ENCODE results near the gene TNIK. TPM values are rescaled to one million over a fixed set of nuclear protein-coding genes. Genes with fewer than 3 reads are reported as not detected.
"Not testable (repeated sequence)": the region's sequence is repeated elsewhere in the genome, so short reads cannot be mapped to it uniquely, and the experiment has no call there.

The TNIK gene
- total RNA-seq, 1 experiment from 2014 or later, result 14.8 TPM

GRCh38 chr3:171132873-171133272, 327.3 kb downstream of the TNIK start:
- Histone ChIP-seq H3K27ac (no peak overlapping the region), H3K9me3 (replicated peaks) (no peaks in the 10 kb centered on the region), H3K4me1 (no peaks in the 10 kb centered on the region), H3K27me3 (no peaks in the 10 kb centered on the region), H3K4me3 (no peak overlapping the region), H3K36me3 (no peaks in the 10 kb centered on the region)
- no peak for DNase-seq

- no peaks in the 10 kb centered on the region for H3K36me3 ChIP-seq
- no peaks in the 10 kb centered on the region for H3K4me1 ChIP-seq
- no peak overlapping the region; the same call in 1 of the 2 replicates for H3K27ac ChIP-seq
- H3K27me3 ChIP-seq, result no peaks in the 10 kb centered on the region
- H3K9me3 ChIP-seq (replicated peaks), result no peaks in the 10 kb centered on the region
- peak in 1 of 2 experiments; percentile 6 for DNase-seq
- no peak overlapping the region for H3K4me3 ChIP-seq
These were observed 330.4 kb downstream of the TNIK start for GRCh38 chr3:171129827-171130226.

DNA sequence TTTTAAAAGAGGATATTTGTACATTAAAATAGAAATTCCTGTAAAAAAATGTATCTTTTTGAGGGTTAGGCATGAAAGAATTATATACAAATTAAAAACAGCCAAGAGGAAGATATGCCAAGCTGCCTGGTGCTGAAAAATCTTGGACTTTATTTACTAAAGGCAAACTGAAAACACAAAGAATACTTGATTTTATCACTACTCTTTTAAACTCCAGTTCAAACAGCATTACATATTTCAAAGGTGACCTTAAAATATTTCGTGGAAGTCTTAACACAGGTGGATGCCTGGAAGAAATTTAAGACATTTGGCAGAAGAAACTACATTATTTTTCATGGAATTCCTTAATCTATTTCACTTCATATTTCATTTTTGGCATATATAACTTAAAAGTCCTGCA, 332.6 kb downstream of the TNIK start:
- no peak overlapping the region for H3K4me3 ChIP-seq
- DNase-seq, result no peak
- no peak overlapping the region for H3K27ac ChIP-seq
- H3K4me1 ChIP-seq, result no peaks in the 10 kb centered on the region
- H3K36me3 ChIP-seq, result peaks cover 3% of the 10 kb centered on the region; the same call in 1 of the 2 replicates
- H3K9me3 ChIP-seq (replicated peaks), result no peaks in the 10 kb centered on the region
- H3K27me3 ChIP-seq, result no peaks in the 10 kb centered on the region

- H3K4me3 ChIP-seq, result no peak overlapping the region
- no peak for DNase-seq
- peaks cover 3% of the 10 kb centered on the region; the same call in 1 of the 2 replicates for H3K36me3 ChIP-seq
These were observed 333.6 kb downstream of the TNIK start for GRCh38 chr3:171126478-171127209.

DNA sequence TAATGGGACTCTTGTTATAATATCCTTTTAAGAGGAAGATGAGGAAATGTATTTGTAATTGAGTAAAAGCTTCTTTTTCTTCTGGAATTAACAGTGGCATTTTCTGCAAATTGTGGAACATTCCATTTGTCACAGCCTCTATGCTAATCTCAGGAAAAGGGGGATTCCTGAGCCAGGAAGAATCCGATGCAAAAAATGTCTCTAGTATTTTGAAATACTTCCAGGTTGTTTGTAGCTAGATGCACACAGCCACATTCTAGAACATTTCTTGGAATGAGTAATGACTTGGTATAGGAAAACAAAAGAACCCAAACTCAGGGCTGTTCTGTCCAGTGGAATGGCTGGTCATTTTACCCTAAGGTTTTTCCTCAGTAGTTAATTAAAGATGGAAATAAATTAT, 335.2 kb downstream of the TNIK start:
- Histone ChIP-seq H3K4me1 (no peaks in the 10 kb centered on the region), H3K4me3 (no peak overlapping the region), H3K36me3 (peaks cover 3% of the 10 kb centered on the region; the same call in 1 of the 2 replicates), H3K27ac (no peak overlapping the region), H3K27me3 (no peaks in the 10 kb centered on the region), H3K9me3 (replicated peaks) (no peaks in the 10 kb centered on the region)
- no peak for DNase-seq

More at GRCh38 chr3:171126478-171127209, 333.6 kb downstream of the TNIK start:
- H3K27ac ChIP-seq, result no peak overlapping the region
- no peaks in the 10 kb centered on the region for H3K27me3 ChIP-seq
- no peaks in the 10 kb centered on the region for H3K9me3 ChIP-seq (replicated peaks)
- H3K4me1 ChIP-seq, result no peaks in the 10 kb centered on the region

DNA sequence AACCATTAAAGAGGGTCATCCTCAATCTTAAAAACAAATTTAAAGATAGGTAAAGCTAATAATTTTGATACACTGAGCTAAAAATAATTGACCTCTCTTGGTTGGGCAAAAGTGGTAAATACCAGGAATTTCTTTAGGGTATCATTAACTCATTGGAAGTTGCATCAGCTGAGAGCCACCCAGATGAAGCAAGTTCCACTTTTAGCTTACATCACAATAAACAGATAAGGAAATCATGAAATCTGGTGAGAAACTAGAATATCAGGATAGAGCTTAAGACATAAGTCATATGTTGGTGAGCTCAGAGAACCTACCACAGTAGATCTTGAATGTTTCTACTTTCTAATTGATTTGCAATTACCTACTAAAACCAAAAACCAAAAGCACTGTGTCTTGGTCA, 336.3 kb downstream of the TNIK start:
- H3K4me3 ChIP-seq, result no peak overlapping the region
- DNase-seq, result no peak
- no peaks in the 10 kb centered on the region for H3K4me1 ChIP-seq
- no peaks in the 10 kb centered on the region for H3K9me3 ChIP-seq (replicated peaks)
- no peaks in the 10 kb centered on the region for H3K27me3 ChIP-seq
- no peak overlapping the region for H3K27ac ChIP-seq
- H3K36me3 ChIP-seq, result peaks cover 3% of the 10 kb centered on the region; the same call in 1 of the 2 replicates

DNA sequence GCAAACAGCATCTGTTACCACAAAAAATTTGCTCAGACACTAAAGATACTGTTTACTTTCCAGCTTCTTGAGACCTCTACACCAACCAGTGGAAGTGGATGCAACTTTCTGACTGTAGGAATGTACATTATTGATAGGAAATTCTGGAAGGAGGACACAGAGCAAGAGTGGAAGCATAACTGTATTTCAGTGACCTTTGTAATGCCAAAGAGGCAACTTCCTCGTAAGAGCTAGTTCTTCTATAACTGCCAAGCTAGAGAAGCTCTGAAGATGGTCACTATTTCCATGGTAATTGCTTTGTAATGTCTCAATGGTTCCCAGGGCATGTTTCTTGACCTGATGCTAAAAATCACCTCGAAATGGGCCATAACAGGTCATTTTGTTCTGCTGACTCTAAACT, 337.3 kb downstream of the TNIK start:
- Histone ChIP-seq H3K4me3 (no peak overlapping the region), H3K9me3 (replicated peaks) (no peaks in the 10 kb centered on the region)
- no peak for DNase-seq

DNA sequence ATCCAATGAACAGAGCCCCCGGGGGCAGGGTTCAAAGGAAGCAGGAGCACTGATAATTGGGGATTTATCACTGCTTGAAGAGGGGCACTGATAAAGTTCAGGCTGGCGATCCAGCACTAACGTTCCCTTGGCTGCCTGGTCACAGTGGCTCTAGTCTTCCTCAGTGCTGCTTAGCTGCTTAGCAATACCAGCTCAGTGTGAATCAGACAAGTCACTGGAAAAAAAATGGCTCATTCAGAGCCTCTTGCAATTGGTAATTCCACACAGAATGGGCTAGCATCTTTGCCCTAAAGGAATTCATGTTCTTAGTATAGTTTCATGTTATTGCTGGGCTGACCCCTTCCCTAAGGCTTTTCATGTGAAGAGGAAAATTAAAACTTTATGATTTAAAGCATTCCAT, 338.0 kb downstream of the TNIK start:
- Histone ChIP-seq H3K4me1 (no peaks in the 10 kb centered on the region), H3K4me3 (no peak overlapping the region), H3K27me3 (no peaks in the 10 kb centered on the region), H3K36me3 (peaks cover 3% of the 10 kb centered on the region; the same call in 1 of the 2 replicates), H3K9me3 (replicated peaks) (no peaks in the 10 kb centered on the region), H3K27ac (no peak overlapping the region)
- DNase-seq, result no peak

More for the DNA sequence above, 337.3 kb downstream of the TNIK start:
- no peak overlapping the region for H3K27ac ChIP-seq
- no peaks in the 10 kb centered on the region for H3K27me3 ChIP-seq
- peaks cover 3% of the 10 kb centered on the region; the same call in 1 of the 2 replicates for H3K36me3 ChIP-seq
- H3K4me1 ChIP-seq, result no peaks in the 10 kb centered on the region

DNA sequence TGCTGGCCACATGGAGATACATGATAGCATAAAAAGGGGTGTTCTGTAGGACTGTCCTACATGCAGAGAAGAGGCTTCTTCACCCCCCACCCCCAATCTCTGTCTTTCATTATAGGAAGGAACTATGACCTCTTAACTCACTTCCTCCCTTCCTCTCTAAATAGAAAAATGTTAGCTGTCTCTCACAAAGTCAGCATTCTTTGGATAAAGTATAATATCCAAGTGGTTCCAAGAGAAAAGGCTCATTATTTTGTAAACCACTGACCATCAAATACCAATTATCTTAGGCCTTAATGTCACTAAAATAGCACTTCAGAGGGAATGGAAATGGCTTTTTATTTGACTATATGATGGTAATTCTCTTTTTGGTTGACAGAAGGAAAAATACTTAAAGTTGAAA, 338.4 kb downstream of the TNIK start:
- no peak overlapping the region for H3K4me3 ChIP-seq
- peaks cover 3% of the 10 kb centered on the region; the same call in 1 of the 2 replicates for H3K36me3 ChIP-seq
- H3K27me3 ChIP-seq, result no peaks in the 10 kb centered on the region
- DNase-seq, result no peak
- H3K4me1 ChIP-seq, result no peaks in the 10 kb centered on the region
- no peak overlapping the region for H3K27ac ChIP-seq
- H3K9me3 ChIP-seq (replicated peaks), result no peaks in the 10 kb centered on the region

DNA sequence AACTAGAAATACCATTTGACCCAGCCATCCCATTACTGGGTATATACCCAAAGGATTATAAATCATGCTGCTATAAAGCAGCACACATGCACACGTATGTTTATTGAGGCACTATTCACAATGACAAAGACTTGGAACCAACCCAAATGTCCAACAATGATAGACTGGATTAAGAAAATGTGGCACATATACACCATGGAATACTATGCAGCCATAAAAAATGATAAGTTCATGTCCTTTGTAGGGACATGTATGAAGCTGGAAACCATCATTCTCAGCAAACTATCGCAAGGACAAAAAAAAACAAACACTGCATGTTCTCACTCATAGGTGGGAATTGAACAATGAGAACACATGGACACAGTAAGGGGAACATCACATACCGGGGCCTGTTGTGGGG, 340.8 kb downstream of the TNIK start:
- H3K27ac ChIP-seq; H3K27me3 ChIP-seq; H3K9me3 ChIP-seq (replicated peaks); DNase-seq; H3K4me3 ChIP-seq; H3K4me1 ChIP-seq; H3K36me3 ChIP-seq: not testable (repeated sequence)

DNA sequence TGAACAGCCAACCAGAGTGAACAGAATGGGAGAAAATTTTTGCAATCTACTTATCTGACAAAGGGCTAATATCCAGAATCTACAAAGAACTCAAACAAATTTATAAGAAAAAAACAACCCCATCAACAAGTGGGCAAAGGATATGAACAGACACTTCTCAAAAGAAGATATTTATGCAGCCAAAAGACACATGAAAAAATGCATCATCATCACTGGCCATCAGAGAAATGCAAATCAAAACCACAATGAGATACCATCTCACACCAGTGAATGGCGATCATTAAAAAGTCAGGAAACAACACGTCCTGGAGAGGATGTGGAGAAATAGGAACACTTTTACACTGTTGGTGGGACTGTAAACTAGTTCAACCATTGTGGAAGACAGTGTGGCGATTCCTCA, 341.2 kb downstream of the TNIK start:
- not testable (repeated sequence) for H3K4me3 ChIP-seq, H3K27ac ChIP-seq, H3K4me1 ChIP-seq

GRCh38 chr3:171116824-171117395, 343.3 kb downstream of the TNIK start:
- no peaks in the 10 kb centered on the region for H3K9me3 ChIP-seq (replicated peaks)
- H3K27ac ChIP-seq, result no peak overlapping the region
- H3K4me1 ChIP-seq, result no peaks in the 10 kb centered on the region
- no peaks in the 10 kb centered on the region for H3K27me3 ChIP-seq
- DNase-seq, result no peak
- no peaks in the 10 kb centered on the region for H3K36me3 ChIP-seq
- H3K4me3 ChIP-seq, result no peak overlapping the region

More for the DNA sequence above, 341.2 kb downstream of the TNIK start:
- H3K9me3 ChIP-seq (replicated peaks); H3K36me3 ChIP-seq; DNase-seq; H3K27me3 ChIP-seq: not testable (repeated sequence)

DNA sequence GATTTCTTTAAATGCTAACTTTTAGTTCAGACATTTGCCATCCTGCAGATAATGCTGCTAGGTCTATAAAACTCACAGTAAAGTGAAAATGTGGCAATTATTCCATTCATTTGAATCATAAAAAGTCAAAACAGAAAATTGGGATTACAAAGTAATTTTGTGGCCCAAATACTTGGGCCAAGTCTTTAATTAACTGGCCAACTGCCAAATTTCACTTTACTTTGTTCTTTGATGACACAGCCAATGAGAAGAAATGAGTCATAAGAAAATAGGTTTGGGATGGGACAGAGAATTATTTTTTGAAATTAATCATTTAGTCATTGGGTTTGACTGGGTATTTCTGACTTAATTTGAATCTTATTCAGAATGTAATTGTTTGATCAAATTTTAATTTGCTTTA, 343.8 kb downstream of the TNIK start:
- H3K4me3 ChIP-seq, result no peak overlapping the region
- no peaks in the 10 kb centered on the region for H3K36me3 ChIP-seq
- H3K4me1 ChIP-seq, result no peaks in the 10 kb centered on the region
- H3K27me3 ChIP-seq, result no peaks in the 10 kb centered on the region
- DNase-seq, result peak in 1 of 2 experiments; percentile 6
- H3K27ac ChIP-seq, result no peak overlapping the region
- no peaks in the 10 kb centered on the region for H3K9me3 ChIP-seq (replicated peaks)

GRCh38 chr3:171115667-171116066, 344.5 kb downstream of the TNIK start:
- no peaks in the 10 kb centered on the region for H3K27me3 ChIP-seq
- H3K4me3 ChIP-seq, result no peak overlapping the region
- H3K36me3 ChIP-seq, result no peaks in the 10 kb centered on the region
- no peaks in the 10 kb centered on the region for H3K4me1 ChIP-seq
- no peak overlapping the region for H3K27ac ChIP-seq
- DNase-seq, result peak in 1 of 2 experiments; percentile 20
- H3K9me3 ChIP-seq (replicated peaks), result no peaks in the 10 kb centered on the region

- H3K36me3 ChIP-seq, result no peaks in the 10 kb centered on the region
- no peaks in the 10 kb centered on the region for H3K4me1 ChIP-seq
- H3K27me3 ChIP-seq, result no peaks in the 10 kb centered on the region
- H3K27ac ChIP-seq, result no peak overlapping the region
- DNase-seq, result peak in 1 of 2 experiments; percentile 31
- no peak overlapping the region for H3K4me3 ChIP-seq
- no peaks in the 10 kb centered on the region for H3K9me3 ChIP-seq (replicated peaks)
These were observed 346.5 kb downstream of the TNIK start for GRCh38 chr3:171113716-171114115.
